ENCODE data around the gene FAM204A.

DNA sequence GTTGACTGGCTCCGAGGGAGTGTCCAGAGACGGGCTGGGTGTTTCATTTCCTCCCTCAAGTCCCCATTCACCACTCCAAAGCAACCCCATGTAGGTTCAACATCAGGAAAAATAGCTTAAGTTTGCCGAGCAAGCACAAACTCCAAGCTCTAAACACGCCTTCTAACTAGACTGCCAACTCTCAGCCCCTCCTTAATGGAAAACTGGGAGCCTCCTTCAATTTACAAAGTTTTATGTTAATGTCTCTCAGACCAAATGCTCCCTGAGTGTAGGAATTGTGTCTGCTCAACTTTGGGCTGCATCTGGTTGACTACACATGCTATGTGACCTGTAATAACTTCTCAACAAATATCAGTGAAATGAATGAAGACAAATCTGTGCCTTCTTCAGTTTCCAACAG, 87.5 kb downstream of the FAM204A start:
- TF ChIP-seq, protein P1, sequence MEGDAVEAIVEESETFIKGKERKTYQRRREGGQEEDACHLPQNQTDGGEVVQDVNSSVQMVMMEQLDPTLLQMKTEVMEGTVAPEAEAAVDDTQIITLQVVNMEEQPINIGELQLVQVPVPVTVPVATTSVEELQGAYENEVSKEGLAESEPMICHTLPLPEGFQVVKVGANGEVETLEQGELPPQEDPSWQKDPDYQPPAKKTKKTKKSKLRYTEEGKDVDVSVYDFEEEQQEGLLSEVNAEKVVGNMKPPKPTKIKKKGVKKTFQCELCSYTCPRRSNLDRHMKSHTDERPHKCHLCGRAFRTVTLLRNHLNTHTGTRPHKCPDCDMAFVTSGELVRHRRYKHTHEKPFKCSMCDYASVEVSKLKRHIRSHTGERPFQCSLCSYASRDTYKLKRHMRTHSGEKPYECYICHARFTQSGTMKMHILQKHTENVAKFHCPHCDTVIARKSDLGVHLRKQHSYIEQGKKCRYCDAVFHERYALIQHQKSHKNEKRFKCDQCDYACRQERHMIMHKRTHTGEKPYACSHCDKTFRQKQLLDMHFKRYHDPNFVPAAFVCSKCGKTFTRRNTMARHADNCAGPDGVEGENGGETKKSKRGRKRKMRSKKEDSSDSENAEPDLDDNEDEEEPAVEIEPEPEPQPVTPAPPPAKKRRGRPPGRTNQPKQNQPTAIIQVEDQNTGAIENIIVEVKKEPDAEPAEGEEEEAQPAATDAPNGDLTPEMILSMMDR (conservative IDR thresholded peaks at IDR 0.05): no peak
- no peak for TF ChIP-seq ZFX (IDR thresholded peaks at IDR 0.05)
